H1 (cell line): ENCODE data around the gene SURF4. TPM values are rescaled to one million over a fixed set of nuclear protein-coding genes. Genes with fewer than 3 reads are reported as not detected.
A peak's percentile ranks its signal among the peaks of the same experiment; 100 is the strongest.

Source experiments
- ATF2 ChIP-seq: IDR thresholded peaks from 2 replicates; pipeline ENCODE4 v1.6.1; 2012; ENCODE audit warnings: low read length, inconsistent platforms
- ATF3 ChIP-seq: IDR thresholded peaks from 2 replicates; pipeline ENCODE4 v1.6.1; 2011; ENCODE audit warnings: low read depth, mild to moderate bottlenecking, low read length; ENCODE audit not compliant: insufficient read depth
- BRCA1 ChIP-seq: IDR thresholded peaks from 2 replicates; pipeline ENCODE4 v1.6.1; 2012; ENCODE audit warnings: low read depth, low read length, improper control_type of control experiment
- CBX8 ChIP-seq: fragments of 300-800, 300-1000 bp; sonication (generic); IDR thresholded peaks from 2 replicates; pipeline ENCODE4 v1.7.1; 2016; ENCODE audit warnings: low read depth, low read length, borderline replicate concordance
- CHD2 ChIP-seq: IDR thresholded peaks from 2 replicates; pipeline ENCODE4 v1.6.1; 2012; ENCODE audit warnings: low read length, improper control_type of control experiment
- CREB1 ChIP-seq: IDR thresholded peaks from 2 replicates; pipeline ENCODE4 v1.6.1; 2012; ENCODE audit warnings: inconsistent platforms
- GABPA ChIP-seq: IDR thresholded peaks from 2 replicates; pipeline ENCODE4 v1.6.1; 2011; ENCODE audit warnings: mild to moderate bottlenecking, low read length, moderate library complexity, borderline replicate concordance; ENCODE audit not compliant: insufficient read depth
- KDM1A ChIP-seq: fragments of 200-600, 300-600 bp; sonication (generic); IDR thresholded peaks from 2 replicates; pipeline ENCODE4 v1.7.1; 2016; ENCODE audit warnings: mild to moderate bottlenecking, low read length, borderline replicate concordance
- KDM5A ChIP-seq: fragments of 200-600 bp; IDR thresholded peaks from 2 replicates; pipeline ENCODE4 v1.7.1; 2012; ENCODE audit warnings: mild to moderate bottlenecking, low read length, inconsistent platforms, mixed read lengths
- NANOG ChIP-seq: IDR thresholded peaks from 2 replicates; pipeline ENCODE4 v1.6.1; 2011; ENCODE audit warnings: low read length, low read depth, mild to moderate bottlenecking, inconsistent platforms; ENCODE audit not compliant: insufficient read depth, poor library complexity, severe bottlenecking
- POLR2A ChIP-seq, 2 experiments: IDR thresholded peaks; 1 replicate in 1 of 2; 2 replicates in 1 of 2; pipeline ENCODE4 v1.6.1; 2011; ENCODE audit warnings: low read depth in 2 of 2, low read length in 2 of 2, mild to moderate bottlenecking in 2 of 2; ENCODE audit errors: control extremely low read depth in 1 of 2
- RXRA ChIP-seq: IDR thresholded peaks from 2 replicates; pipeline ENCODE4 v1.6.1; 2011; ENCODE audit warnings: low read depth, mild to moderate bottlenecking, low read length, moderate library complexity; ENCODE audit not compliant: insufficient read depth
- SAP30 ChIP-seq: fragments of 300-600 bp; sonication (generic); IDR thresholded peaks from 2 replicates; pipeline ENCODE4 v1.7.1; 2012; ENCODE audit warnings: low read length, moderate library complexity, mild to moderate bottlenecking, inconsistent platforms; ENCODE audit not compliant: insufficient read depth, insufficient replicate concordance
- SIN3A ChIP-seq, 2 experiments: IDR thresholded peaks in 1 of 2; conservative IDR thresholded peaks in 1 of 2; 2 replicates each; pipeline ENCODE4 v1.6.1; 2011 to 2012; ENCODE audit warnings: low read length in 2 of 2, improper control_type of control experiment in 1 of 2, low read depth in 1 of 2, mild to moderate bottlenecking in 1 of 2
- SIX5 ChIP-seq: IDR thresholded peaks from 2 replicates; pipeline ENCODE4 v1.6.1; 2011; ENCODE audit warnings: mild to moderate bottlenecking, low read depth, low read length
- YY1 ChIP-seq: IDR thresholded peaks from 2 replicates; pipeline ENCODE4 v1.6.1; 2011; ENCODE audit warnings: low read depth, mild to moderate bottlenecking, low read length
- ZNF274 ChIP-seq: IDR thresholded peaks from 2 replicates; pipeline ENCODE4 v1.7.0; 2012; ENCODE audit warnings: low read length, borderline replicate concordance; ENCODE audit errors: extremely low read depth
- polyA plus RNA-seq, 7 experiments: library from polyadenylated mRNA; depleted of rRNA in 3 of 7; stranded (reverse) in 5 of 7; unstranded in 2 of 7; fragments of >200 nt in 5 of 7; fragments of 200-250 nt in 2 of 7; gene quantifications; 1 replicate in 5 of 7; 2 replicates in 1 of 7; 4 replicates in 1 of 7; pipeline versions ENCODE4 v1.2.1 to v1.2.3, GENCODE V29; 2011 to 2013; ENCODE audit warnings: missing spikeins in 2 of 7, mixed read lengths in 2 of 7
- total RNA-seq: library from RNA; stranded (reverse); fragmentation: NEBNext Ultra II Directional; extraction: Animal tissue kit (Norgen Biotek cat#: 25700); gene quantifications from 2 replicates; pipeline ENCODE4 v1.2.1, GENCODE V29; 2021

Gene SURF4
- total and polyA plus RNA-seq, 2 of the 8 experiments (the other 6 are each of a cell fraction or from before 2014, with no cell fraction given), result 176 to 182 TPM

- TF ChIP-seq KDM1A (no peak), SIN3A (conservative IDR thresholded peaks at IDR 0.05 in 1 of 2, IDR thresholded peaks at IDR 0.05 in 1 of 2; ENCODE audit: low read depth in 1 of 2, low read length in 2 of 2) (peak; percentile 22 to 95; a peak in 2 of 4 replicates), POLR2A (IDR thresholded peaks at IDR 0.05; ENCODE audit: control extremely low read depth in 1 of 2, low read depth in 2 of 2, low read length in 2 of 2) (peak in 1 of 2 experiments; percentile 58; a peak in 2 of 3 replicates), ATF3 (no peak), BRCA1 (no peak), YY1 (peak; percentile 59; the same call in 1 of the 2 replicates), CBX8 (no peak), NANOG (no peak), KDM5A (peak; percentile 65), CREB1 (peak; percentile 74; the same call in 1 of the 2 replicates), CHD2 (peak; percentile 57; the same call in 1 of the 2 replicates), ATF2 (no peak), GABPA (peak; percentile 99), ZNF274 (no peak), SIX5 (no peak), SAP30 (no peak), RXRA (0 out of 2 replicates have a peak, but pooled peaks have one; percentile 82)
- TF ChIP-seq, all 59 proteins: peak for 27
Measured at GRCh38 chr9:133417541-133418461, 41.9 kb upstream of the SURF4 start, which contains the start of gene REXO4 (continued).
